Progenitor cell of endocrine pancreas (in vitro differentiated cells): ENCODE measurements around the gene TNFRSF8. TPM values are rescaled to one million over a fixed set of nuclear protein-coding genes. Genes with fewer than 3 reads are reported as not detected.
A peak's percentile ranks its signal among the peaks of the same experiment; 100 is the strongest.

ENCODE experiments used
- DNase-seq: peaks from one replicate; pipeline ENCODE4 v3.0.0; 2021; ENCODE audit warnings: low spot score; ENCODE audit not compliant: unreplicated experiment
- H3K27ac Mint-ChIP-seq: 2 replicates; pipeline ENCODE4 v1.8.0; 2021; ENCODE audit warnings: mild to moderate bottlenecking, moderate library complexity, mixed read lengths
- H3K27me3 Mint-ChIP-seq: 2 replicates; pipeline ENCODE4 v1.8.0; 2021; ENCODE audit warnings: mixed read lengths
- H3K36me3 Mint-ChIP-seq: 2 replicates; pipeline ENCODE4 v1.8.0; 2022; ENCODE audit warnings: mixed read lengths; ENCODE audit not compliant: insufficient read depth
- H3K4me1 Mint-ChIP-seq: 2 replicates; pipeline ENCODE4 v1.8.0; 2021; ENCODE audit warnings: low read depth, mixed read lengths
- H3K4me3 Mint-ChIP-seq: 2 replicates; pipeline ENCODE4 v1.8.0; 2021; ENCODE audit warnings: low read depth, mild to moderate bottlenecking, moderate library complexity, mixed read lengths
- H3K9me3 Mint-ChIP-seq: 2 replicates; pipeline ENCODE4 v1.8.0; 2021; ENCODE audit warnings: low read depth, mixed read lengths
- total RNA-seq: library from RNA; stranded (reverse); gene quantifications from 2 replicates; pipeline ENCODE4 v1.2.1, GENCODE V29; 2021
- TF ChIP-seq, protein P1 (sequence below): fragments of 200-600 bp; sonication (generic); IDR thresholded peaks from one replicate; pipeline ENCODE4 v1.5.0; 2021; ENCODE audit warnings: antibody characterized with exemption, mild to moderate bottlenecking; ENCODE audit not compliant: unreplicated experiment

Gene TNFRSF8
- total RNA-seq, 1 donor from 2014 or later = not detected

DNA sequence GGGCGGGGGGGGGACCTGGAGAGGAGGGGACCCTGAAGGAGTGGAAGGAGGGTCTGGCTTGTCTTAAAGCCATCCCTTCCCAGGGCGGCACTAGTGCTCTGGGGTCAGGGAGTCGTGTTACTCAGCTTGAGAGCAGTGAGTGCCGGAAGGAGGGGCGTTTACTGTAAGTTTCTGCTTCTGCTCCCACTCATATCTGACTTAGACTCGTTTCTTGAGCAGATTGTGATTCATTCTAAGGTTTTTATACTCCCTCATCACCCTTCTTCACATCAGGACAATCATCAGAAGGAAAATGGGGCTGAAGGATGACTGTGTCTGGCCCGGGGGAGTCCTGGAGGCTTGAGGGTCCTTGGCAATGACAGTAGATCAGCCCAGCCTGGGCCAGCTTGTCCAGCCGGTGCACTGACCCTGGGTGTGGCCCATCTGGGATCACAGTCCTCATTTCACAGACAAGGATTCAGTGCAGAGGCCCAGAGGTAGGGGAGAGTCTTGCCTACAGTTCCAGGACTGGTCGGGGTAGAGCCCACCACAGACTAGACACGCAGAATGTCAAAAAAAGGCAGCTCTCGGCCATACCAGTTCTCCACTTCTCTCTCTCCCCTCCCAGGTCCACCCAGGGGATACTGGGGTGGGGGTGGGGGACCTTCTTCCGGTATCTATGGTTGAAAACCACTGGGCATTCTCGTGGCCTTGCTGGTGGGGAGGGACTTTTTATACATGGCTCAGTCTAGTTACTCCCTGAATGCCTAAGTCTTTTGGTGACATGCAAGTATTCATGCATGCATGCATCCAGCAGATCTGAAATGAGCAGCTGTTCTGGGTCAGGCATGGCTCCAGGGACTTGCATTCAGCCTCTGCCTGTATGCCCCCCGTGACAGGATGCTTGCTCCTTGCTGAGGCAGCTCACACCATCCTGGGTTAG lies 5.1 kb downstream of the TNFRSF8 start:
- TF ChIP-seq, protein P1, sequence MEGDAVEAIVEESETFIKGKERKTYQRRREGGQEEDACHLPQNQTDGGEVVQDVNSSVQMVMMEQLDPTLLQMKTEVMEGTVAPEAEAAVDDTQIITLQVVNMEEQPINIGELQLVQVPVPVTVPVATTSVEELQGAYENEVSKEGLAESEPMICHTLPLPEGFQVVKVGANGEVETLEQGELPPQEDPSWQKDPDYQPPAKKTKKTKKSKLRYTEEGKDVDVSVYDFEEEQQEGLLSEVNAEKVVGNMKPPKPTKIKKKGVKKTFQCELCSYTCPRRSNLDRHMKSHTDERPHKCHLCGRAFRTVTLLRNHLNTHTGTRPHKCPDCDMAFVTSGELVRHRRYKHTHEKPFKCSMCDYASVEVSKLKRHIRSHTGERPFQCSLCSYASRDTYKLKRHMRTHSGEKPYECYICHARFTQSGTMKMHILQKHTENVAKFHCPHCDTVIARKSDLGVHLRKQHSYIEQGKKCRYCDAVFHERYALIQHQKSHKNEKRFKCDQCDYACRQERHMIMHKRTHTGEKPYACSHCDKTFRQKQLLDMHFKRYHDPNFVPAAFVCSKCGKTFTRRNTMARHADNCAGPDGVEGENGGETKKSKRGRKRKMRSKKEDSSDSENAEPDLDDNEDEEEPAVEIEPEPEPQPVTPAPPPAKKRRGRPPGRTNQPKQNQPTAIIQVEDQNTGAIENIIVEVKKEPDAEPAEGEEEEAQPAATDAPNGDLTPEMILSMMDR = no peak
- H3K9me3 Mint-ChIP-seq = no peaks in the 10 kb centered on the region
- peak overlapping the region; percentile 50 for H3K27ac Mint-ChIP-seq
- no peak overlapping the region for H3K4me3 Mint-ChIP-seq
- peaks cover 2% of the 10 kb centered on the region for H3K4me1 Mint-ChIP-seq
- H3K36me3 Mint-ChIP-seq = no peaks in the 10 kb centered on the region
- H3K27me3 Mint-ChIP-seq = peaks cover 60% of the 10 kb centered on the region
- DNase-seq = no peak

GRCh38 chr1:12069623-12070244 lies 6.6 kb downstream of the TNFRSF8 start:
- H3K9me3 Mint-ChIP-seq = no peaks in the 10 kb centered on the region
- peaks cover 46% of the 10 kb centered on the region for H3K27me3 Mint-ChIP-seq
- TF ChIP-seq, protein P1 = no peak
- no peak overlapping the region for H3K27ac Mint-ChIP-seq
- no peak for DNase-seq
- H3K36me3 Mint-ChIP-seq = no peaks in the 10 kb centered on the region
- no peak overlapping the region for H3K4me3 Mint-ChIP-seq
- H3K4me1 Mint-ChIP-seq = no peaks in the 10 kb centered on the region

- no peak for DNase-seq
- H3K36me3 Mint-ChIP-seq = no peaks in the 10 kb centered on the region
- TF ChIP-seq, protein P1 = no peak
- H3K27me3 Mint-ChIP-seq = peaks cover 40% of the 10 kb centered on the region
- H3K4me3 Mint-ChIP-seq = no peak overlapping the region
- H3K9me3 Mint-ChIP-seq = no peaks in the 10 kb centered on the region
- no peak overlapping the region for H3K27ac Mint-ChIP-seq
- no peaks in the 10 kb centered on the region for H3K4me1 Mint-ChIP-seq
Observed at GRCh38 chr1:12071892-12072291, 8.8 kb downstream of the TNFRSF8 start.

GRCh38 chr1:12072741-12073140 lies 9.6 kb downstream of the TNFRSF8 start:
- H3K27me3 Mint-ChIP-seq = peaks cover 39% of the 10 kb centered on the region
- DNase-seq = no peak
- no peak overlapping the region for H3K4me3 Mint-ChIP-seq
- TF ChIP-seq, protein P1 = no peak
- no peaks in the 10 kb centered on the region for H3K36me3 Mint-ChIP-seq
- no peaks in the 10 kb centered on the region for H3K4me1 Mint-ChIP-seq
- no peak overlapping the region for H3K27ac Mint-ChIP-seq
- H3K9me3 Mint-ChIP-seq = no peaks in the 10 kb centered on the region

- Mint-ChIP-seq H3K27ac (no peak overlapping the region), H3K36me3 (no peaks in the 10 kb centered on the region)
Observed at GRCh38 chr1:12073796-12074195, 10.7 kb downstream of the TNFRSF8 start.

More at GRCh38 chr1:12073796-12074195, 10.7 kb downstream of the TNFRSF8 start:
- Mint-ChIP-seq H3K4me1 (no peaks in the 10 kb centered on the region), H3K9me3 (no peaks in the 10 kb centered on the region), H3K4me3 (no peak overlapping the region), H3K27me3 (peaks cover 35% of the 10 kb centered on the region)
- TF ChIP-seq, protein P1 = no peak
- no peak for DNase-seq
